ENCODE results near the gene ARHGEF12. TPM values are rescaled to one million over a fixed set of nuclear protein-coding genes. Genes with fewer than 3 reads are reported as not detected.
A peak's percentile ranks its signal among the peaks of the same experiment; 100 is the strongest.

Gene ARHGEF12
- total RNA-seq, 1 experiment from 2014 or later, result 41.0 TPM

DNA sequence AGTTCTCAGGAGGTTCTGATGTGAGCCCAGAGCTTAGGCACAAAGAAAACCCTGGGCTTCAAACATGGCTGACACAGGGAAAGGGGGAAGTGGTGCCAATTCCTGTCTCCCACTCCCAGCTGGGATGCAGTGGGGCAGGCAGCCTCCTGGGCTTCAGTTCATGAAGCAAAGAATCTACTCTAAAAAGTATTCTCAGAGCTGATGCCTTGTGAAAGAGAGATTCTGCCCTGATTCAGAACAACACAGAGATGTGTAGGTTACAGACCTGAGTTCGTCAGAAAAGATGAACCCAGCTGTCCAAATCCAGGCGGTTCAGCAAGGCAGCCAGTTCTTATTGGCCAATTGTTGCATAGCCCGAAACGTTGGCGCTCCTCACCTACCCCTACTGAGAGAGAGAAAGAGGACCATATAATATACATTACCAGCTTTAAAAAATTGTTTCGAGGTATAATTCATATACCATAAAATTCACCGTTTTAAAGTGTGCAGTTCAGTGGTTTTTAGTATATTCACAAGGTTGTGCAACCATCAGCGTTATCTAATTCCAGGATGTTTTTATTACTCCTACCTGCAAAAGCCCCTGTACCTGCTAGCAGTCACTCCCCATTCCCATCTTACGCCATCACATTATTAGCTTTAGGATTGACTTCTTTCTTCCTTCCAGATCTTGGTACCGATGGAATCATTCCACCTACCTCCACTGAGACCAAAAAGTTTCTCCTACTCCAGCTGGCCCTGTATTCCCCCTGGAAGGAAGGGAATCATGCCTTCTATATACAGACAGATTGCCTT, 18.3 kb upstream of the ARHGEF12 start:
- Histone ChIP-seq H4K20me1 (ENCODE audit: low read length) (no peaks in the 10 kb centered on the region), H3K27me3 (ENCODE audit: low read length) (no peaks in the 10 kb centered on the region), H3K4me1 (ENCODE audit: insufficient read depth, low read length) (peaks cover 28% of the 10 kb centered on the region), H3K4me2 (ENCODE audit: low read length) (peak overlapping the region; percentile 68), H3K9me2 (replicated peaks; ENCODE audit: low read length) (no peaks in the 10 kb centered on the region), H2AFZ (ENCODE audit: low read length) (peak overlapping the region; percentile 38), H3K79me2 (ENCODE audit: low read length) (no peaks in the 10 kb centered on the region), H3K9me3 (ENCODE audit: low read length) (no peaks in the 10 kb centered on the region), H3F3A (ENCODE audit: low read length, unreplicated experiment) (no peaks in the 10 kb centered on the region), H3K27ac (ENCODE audit: low read length) (peak overlapping the region; percentile 45), H3K36me3 (ENCODE audit: low read depth, low read length) (no peaks in the 10 kb centered on the region), H3K9ac (ENCODE audit: low read length) (peak overlapping the region; percentile 26), H3K4me3 (ENCODE audit: low read length) (no peak overlapping the region)
- ChIA-PET POLR2A (ENCODE audit: unreplicated experiment) (interaction anchor here (0.6 kb wide), 1 partner anchor 173 kb away, joined by 4 read pairs; no protein-coding TSS in a partner anchor), CTCF (interaction anchor here (1.2 kb wide), 1 partner anchor 15 kb away, joined by 5 read pairs; no protein-coding TSS in a partner anchor)
- no peak for DNase-seq
- no peak for ATAC-seq
- TF ChIP-seq, protein P1, sequence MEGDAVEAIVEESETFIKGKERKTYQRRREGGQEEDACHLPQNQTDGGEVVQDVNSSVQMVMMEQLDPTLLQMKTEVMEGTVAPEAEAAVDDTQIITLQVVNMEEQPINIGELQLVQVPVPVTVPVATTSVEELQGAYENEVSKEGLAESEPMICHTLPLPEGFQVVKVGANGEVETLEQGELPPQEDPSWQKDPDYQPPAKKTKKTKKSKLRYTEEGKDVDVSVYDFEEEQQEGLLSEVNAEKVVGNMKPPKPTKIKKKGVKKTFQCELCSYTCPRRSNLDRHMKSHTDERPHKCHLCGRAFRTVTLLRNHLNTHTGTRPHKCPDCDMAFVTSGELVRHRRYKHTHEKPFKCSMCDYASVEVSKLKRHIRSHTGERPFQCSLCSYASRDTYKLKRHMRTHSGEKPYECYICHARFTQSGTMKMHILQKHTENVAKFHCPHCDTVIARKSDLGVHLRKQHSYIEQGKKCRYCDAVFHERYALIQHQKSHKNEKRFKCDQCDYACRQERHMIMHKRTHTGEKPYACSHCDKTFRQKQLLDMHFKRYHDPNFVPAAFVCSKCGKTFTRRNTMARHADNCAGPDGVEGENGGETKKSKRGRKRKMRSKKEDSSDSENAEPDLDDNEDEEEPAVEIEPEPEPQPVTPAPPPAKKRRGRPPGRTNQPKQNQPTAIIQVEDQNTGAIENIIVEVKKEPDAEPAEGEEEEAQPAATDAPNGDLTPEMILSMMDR (conservative IDR thresholded peaks at IDR 0.05; ENCODE audit: low read depth, low read length), result no peak
- no peak for TF ChIP-seq EZH2 (IDR thresholded peaks at IDR 0.05; ENCODE audit: low read length, unreplicated experiment)
- no peak for TF ChIP-seq EZH2phosphoT487 (IDR thresholded peaks at IDR 0.05; ENCODE audit: borderline replicate concordance, low read length)
- intact Hi-C loops (cut with micrococcal nuclease), result no loop called here
- BruUV-seq (replicated peaks), result no TSS peak

DNA sequence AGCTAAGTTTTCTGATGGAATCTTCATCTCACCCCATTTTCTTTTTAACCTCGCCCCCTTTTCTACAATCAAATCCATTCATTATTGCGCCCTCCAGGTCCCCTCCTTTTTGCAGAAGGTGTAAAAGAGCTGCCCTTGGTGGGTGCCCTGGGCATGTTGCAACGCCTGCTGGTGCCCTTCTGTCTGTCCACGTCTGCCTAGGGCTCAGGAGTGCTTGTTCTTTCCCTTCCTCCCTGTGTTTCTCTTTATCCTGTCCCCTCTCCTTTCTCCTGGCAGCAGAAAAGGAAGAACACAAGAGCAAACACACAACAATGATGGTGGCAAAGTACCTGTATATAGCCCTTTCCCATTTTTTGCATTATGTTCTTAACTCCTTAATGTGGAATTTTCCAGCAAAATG, 17.3 kb upstream of the ARHGEF12 start:
- H3K9me2 ChIP-seq (replicated peaks; ENCODE audit: low read length), result no peaks in the 10 kb centered on the region
- BruUV-seq (replicated peaks), result no TSS peak
- peaks cover 28% of the 10 kb centered on the region for H3K4me1 ChIP-seq (ENCODE audit: insufficient read depth, low read length)
- ChIA-PET CTCF (no interaction called here), POLR2A (ENCODE audit: unreplicated experiment) (no interaction called here)
- TF ChIP-seq, protein P1 (conservative IDR thresholded peaks at IDR 0.05; ENCODE audit: low read depth, low read length), result no peak
- no peak for TF ChIP-seq EZH2phosphoT487 (IDR thresholded peaks at IDR 0.05; ENCODE audit: borderline replicate concordance, low read length)
- TF ChIP-seq EZH2 (IDR thresholded peaks at IDR 0.05; ENCODE audit: low read length, unreplicated experiment), result no peak
- no peak overlapping the region for H3K4me3 ChIP-seq (ENCODE audit: low read length)
- H4K20me1 ChIP-seq (ENCODE audit: low read length), result no peaks in the 10 kb centered on the region
- intact Hi-C loops (cut with micrococcal nuclease), result no loop called here
- H3K79me2 ChIP-seq (ENCODE audit: low read length), result no peaks in the 10 kb centered on the region
- no peaks in the 10 kb centered on the region for H3K27me3 ChIP-seq (ENCODE audit: low read length)
- ATAC-seq (no peak), DNase-seq (no peak)
- no peak overlapping the region for H3K9ac ChIP-seq (ENCODE audit: low read length)
- no peaks in the 10 kb centered on the region for H3F3A ChIP-seq (ENCODE audit: low read length, unreplicated experiment)
- H3K4me2 ChIP-seq (ENCODE audit: low read length), result no peak overlapping the region
- H3K9me3 ChIP-seq (ENCODE audit: low read length), result no peaks in the 10 kb centered on the region
- no peak overlapping the region for H2AFZ ChIP-seq (ENCODE audit: low read length)
- H3K27ac ChIP-seq (ENCODE audit: low read length), result no peak overlapping the region
- H3K36me3 ChIP-seq (ENCODE audit: low read depth, low read length), result no peaks in the 10 kb centered on the region
